Astrocyte of the hippocampus (primary cell): ENCODE results near the gene EHD3.

Experiments used
- DNase-seq: peaks from one replicate; pipeline ENCODE4 v3.0.0; 2011; ENCODE audit warnings: low read depth, low spot score

EHD3 gene

GRCh38 chr2:31233741-31234682 is at the start of gene EHD3:
EHD3 (plus strand) TSS chr2:31234152; CDS start chr2:31234622, 470 bp downstream.
- peak; percentile 97 for DNase-seq

GRCh38 chr2:31187166-31187565 is 46.8 kb upstream of the EHD3 start:
- no peak for DNase-seq

- DNase-seq = no peak
These were observed 45.8 kb upstream of the EHD3 start for GRCh38 chr2:31188131-31188530.

GRCh38 chr2:31189141-31189540 is 44.8 kb upstream of the EHD3 start:
- DNase-seq = no peak

- DNase-seq = no peak
These were observed 43.8 kb upstream of the EHD3 start for GRCh38 chr2:31190188-31190587.

- DNase-seq = no peak
These were observed 42.0 kb upstream of the EHD3 start for GRCh38 chr2:31191931-31192330.

- no peak for DNase-seq
These were observed 41.6 kb upstream of the EHD3 start for GRCh38 chr2:31192396-31192795.

GRCh38 chr2:31192851-31193392 is 41.0 kb upstream of the EHD3 start:
- no peak for DNase-seq

- no peak for DNase-seq
These were observed 40.1 kb upstream of the EHD3 start for GRCh38 chr2:31193806-31194205.

GRCh38 chr2:31196622-31197021 is 37.3 kb upstream of the EHD3 start:
- DNase-seq = no peak

- DNase-seq = no peak
These were observed 36.8 kb upstream of the EHD3 start for GRCh38 chr2:31197166-31197565.

- DNase-seq = no peak
These were observed 36.3 kb upstream of the EHD3 start for GRCh38 chr2:31197669-31198068.

GRCh38 chr2:31199206-31199605 is 34.7 kb upstream of the EHD3 start:
- DNase-seq = no peak

- no peak for DNase-seq
These were observed 33.0 kb upstream of the EHD3 start for GRCh38 chr2:31200972-31201371.

GRCh38 chr2:31202041-31202440 is 31.9 kb upstream of the EHD3 start:
- no peak for DNase-seq

- DNase-seq = no peak
These were observed 31.1 kb upstream of the EHD3 start for GRCh38 chr2:31202833-31203232.

GRCh38 chr2:31203916-31204315 is 30.0 kb upstream of the EHD3 start:
- DNase-seq = no peak

- DNase-seq = no peak
These were observed 29.2 kb upstream of the EHD3 start for GRCh38 chr2:31204783-31205182.

GRCh38 chr2:31205186-31205585 is 28.8 kb upstream of the EHD3 start:
- no peak for DNase-seq

- no peak for DNase-seq
These were observed 28.3 kb upstream of the EHD3 start for GRCh38 chr2:31205613-31206012.

GRCh38 chr2:31207790-31208189 is 26.2 kb upstream of the EHD3 start:
- no peak for DNase-seq

- DNase-seq = no peak
These were observed 25.7 kb upstream of the EHD3 start for GRCh38 chr2:31208240-31208639.
